DOHH2 (cell line): ENCODE results near the gene CDHR4.

Experiments
- EZH2phosphoT487 ChIP-seq: fragments of 200-600 bp; sonication (generic); IDR thresholded peaks from 2 replicates; pipeline ENCODE4 v1.6.1; 2017; ENCODE audit warnings: borderline replicate concordance, mild to moderate bottlenecking, antibody characterized with exemption, low read length, moderate library complexity, mixed read lengths
- TF ChIP-seq, protein P1 (sequence below): fragments of 200-600 bp; sonication (generic); IDR thresholded peaks from one replicate; pipeline ENCODE4 v1.5.1; 2014; ENCODE audit warnings: antibody characterized with exemption, mild to moderate bottlenecking, low read depth, low read length; ENCODE audit not compliant: poor library complexity, severe bottlenecking

DNA sequence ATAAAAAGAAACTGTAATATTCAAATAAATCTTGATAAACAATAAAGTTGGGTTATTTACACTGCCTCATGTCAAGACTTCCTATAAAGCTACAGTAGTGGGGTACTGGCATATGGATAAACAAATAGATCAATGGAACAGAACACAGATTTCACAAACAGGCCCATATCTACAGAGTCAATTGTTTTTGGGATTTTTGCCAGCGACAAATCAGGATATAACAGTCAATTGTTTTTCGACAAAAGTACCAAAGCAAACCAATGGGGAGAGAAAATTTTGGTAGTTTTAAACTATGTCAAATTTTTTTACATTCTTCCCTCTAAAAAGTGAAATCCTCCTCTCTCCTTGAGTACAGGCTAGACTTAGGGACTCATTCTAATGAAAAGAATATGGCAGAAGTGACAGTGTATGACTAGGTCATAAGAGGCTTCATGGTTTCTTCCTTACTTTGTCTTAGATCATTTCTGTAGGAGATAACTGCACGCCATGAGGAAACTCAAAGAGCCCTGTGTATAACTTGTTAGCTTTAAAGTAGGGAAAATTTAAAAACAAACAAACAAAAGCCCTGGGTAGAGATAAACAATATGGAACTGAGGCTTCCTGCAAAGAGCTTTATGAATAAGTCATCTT is 30.3 kb downstream of the CDHR4 start:
- TF ChIP-seq, protein P1, sequence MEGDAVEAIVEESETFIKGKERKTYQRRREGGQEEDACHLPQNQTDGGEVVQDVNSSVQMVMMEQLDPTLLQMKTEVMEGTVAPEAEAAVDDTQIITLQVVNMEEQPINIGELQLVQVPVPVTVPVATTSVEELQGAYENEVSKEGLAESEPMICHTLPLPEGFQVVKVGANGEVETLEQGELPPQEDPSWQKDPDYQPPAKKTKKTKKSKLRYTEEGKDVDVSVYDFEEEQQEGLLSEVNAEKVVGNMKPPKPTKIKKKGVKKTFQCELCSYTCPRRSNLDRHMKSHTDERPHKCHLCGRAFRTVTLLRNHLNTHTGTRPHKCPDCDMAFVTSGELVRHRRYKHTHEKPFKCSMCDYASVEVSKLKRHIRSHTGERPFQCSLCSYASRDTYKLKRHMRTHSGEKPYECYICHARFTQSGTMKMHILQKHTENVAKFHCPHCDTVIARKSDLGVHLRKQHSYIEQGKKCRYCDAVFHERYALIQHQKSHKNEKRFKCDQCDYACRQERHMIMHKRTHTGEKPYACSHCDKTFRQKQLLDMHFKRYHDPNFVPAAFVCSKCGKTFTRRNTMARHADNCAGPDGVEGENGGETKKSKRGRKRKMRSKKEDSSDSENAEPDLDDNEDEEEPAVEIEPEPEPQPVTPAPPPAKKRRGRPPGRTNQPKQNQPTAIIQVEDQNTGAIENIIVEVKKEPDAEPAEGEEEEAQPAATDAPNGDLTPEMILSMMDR: no peak
- TF ChIP-seq EZH2phosphoT487: no peak
